Hepatocyte (in vitro differentiated cells): ENCODE data around the gene MUC5B. TPM values are rescaled to one million over a fixed set of nuclear protein-coding genes. Genes with fewer than 3 reads are reported as not detected.

ENCODE experiments used
- DNase-seq: peaks from one replicate; pipeline ENCODE4 v3.0.0-alpha.2; 2016; ENCODE audit warnings: low spot score
- H2AFZ ChIP-seq: fragments of 200-600 bp; sonication (generic); 2 replicates; pipeline ENCODE4 v1.6.0; 2016; ENCODE audit warnings: antibody characterized with exemption, mild to moderate bottlenecking
- H3K27ac ChIP-seq: fragments of 200-600 bp; sonication (generic); 2 replicates; pipeline ENCODE4 v1.5.1; 2016; ENCODE audit warnings: mild to moderate bottlenecking
- H3K27me3 ChIP-seq: fragments of 200-600 bp; sonication (generic); 2 replicates; pipeline ENCODE4 v1.6.1; 2016
- H3K36me3 ChIP-seq: fragments of 200-600 bp; sonication (generic); replicated peaks from 2 replicates; pipeline ENCODE4 v1.5.1; 2016; ENCODE audit warnings: low read depth; ENCODE audit not compliant: insufficient read depth
- H3K4me1 ChIP-seq: fragments of 200-600 bp; sonication (generic); 2 replicates; pipeline ENCODE4 v1.5.1; 2016; ENCODE audit warnings: mild to moderate bottlenecking, moderate library complexity; ENCODE audit not compliant: insufficient read depth
- H3K4me2 ChIP-seq: fragments of 200-600 bp; sonication (generic); 2 replicates; pipeline ENCODE4 v1.6.0; 2016
- H3K4me3 ChIP-seq: fragments of 200-600 bp; sonication (generic); 2 replicates; pipeline ENCODE4 v1.5.1; 2016; ENCODE audit warnings: mild to moderate bottlenecking
- H3K79me2 ChIP-seq: fragments of 200-600 bp; sonication (generic); 2 replicates; pipeline ENCODE4 v1.6.0; 2017; ENCODE audit warnings: mild to moderate bottlenecking
- H3K9me2 ChIP-seq: fragments of 200-600 bp; sonication (generic); replicated peaks from 2 replicates; pipeline ENCODE4 v1.6.0; 2017; ENCODE audit warnings: mild to moderate bottlenecking; ENCODE audit not compliant: insufficient read depth
- H3K9me3 ChIP-seq: fragments of 200-600 bp; sonication (generic); 2 replicates; pipeline ENCODE4 v1.5.1; 2016; ENCODE audit warnings: low read depth, mild to moderate bottlenecking
- H4K20me1 ChIP-seq: fragments of 200-600 bp; sonication (generic); 2 replicates; pipeline ENCODE4 v1.6.0; 2016; ENCODE audit warnings: mild to moderate bottlenecking; ENCODE audit not compliant: insufficient read depth, poor library complexity, severe bottlenecking
- EZH2 ChIP-seq: fragments of 200-600 bp; sonication (generic); IDR thresholded peaks from 2 replicates; pipeline ENCODE4 v1.6.1; 2016; ENCODE audit warnings: antibody characterized with exemption, mild to moderate bottlenecking, borderline replicate concordance
- EZH2phosphoT487 ChIP-seq: fragments of 200-600 bp; sonication (generic); IDR thresholded peaks from one replicate; pipeline ENCODE4 v1.6.1; 2018; ENCODE audit warnings: antibody characterized with exemption, mild to moderate bottlenecking, low read depth, moderate library complexity; ENCODE audit not compliant: unreplicated experiment, severe bottlenecking
- WGBS: methylation state at CpG from one replicate; pipeline ENCODE4 v1.1.6; 2016; ENCODE audit warnings: low lambda C conversion rate; ENCODE audit errors: missing lambda C conversion rate; 5-methylcytosine and 5-hydroxymethylcytosine counted together
- polyA plus RNA-seq: library from polyadenylated mRNA; unstranded; fragments of >200 nt; fragmentation: Nextera tagmentation; extraction: Ambion mirVana; gene quantifications from 2 replicates; pipeline ENCODE4 v1.2.1, GENCODE V29; 2016
- total RNA-seq: library from RNA; depleted of rRNA; stranded (reverse); fragments of >200 nt; gene quantifications from 2 replicates; pipeline ENCODE4 v1.2.3, GENCODE V29; 2014
- TF ChIP-seq, protein P1 (sequence below): fragments of 200-600 bp; sonication (generic); IDR thresholded peaks from 2 replicates; pipeline ENCODE4 v1.5.1; 2016; ENCODE audit warnings: antibody characterized with exemption, mild to moderate bottlenecking; ENCODE audit not compliant: poor library complexity

Gene MUC5B
- total and polyA plus RNA-seq, 2 experiments from 2014 or later: 0.07 to 0.15 TPM

- DNase-seq: no peak
- H3K36me3 ChIP-seq: no peaks in the 10 kb centered on the region
- no peak overlapping the region for H2AFZ ChIP-seq
- no peaks in the 10 kb centered on the region for H3K27me3 ChIP-seq
- peak overlapping the region; percentile 94 for H3K27ac ChIP-seq
- no peaks in the 10 kb centered on the region for H3K9me3 ChIP-seq
- TF ChIP-seq, protein P1, sequence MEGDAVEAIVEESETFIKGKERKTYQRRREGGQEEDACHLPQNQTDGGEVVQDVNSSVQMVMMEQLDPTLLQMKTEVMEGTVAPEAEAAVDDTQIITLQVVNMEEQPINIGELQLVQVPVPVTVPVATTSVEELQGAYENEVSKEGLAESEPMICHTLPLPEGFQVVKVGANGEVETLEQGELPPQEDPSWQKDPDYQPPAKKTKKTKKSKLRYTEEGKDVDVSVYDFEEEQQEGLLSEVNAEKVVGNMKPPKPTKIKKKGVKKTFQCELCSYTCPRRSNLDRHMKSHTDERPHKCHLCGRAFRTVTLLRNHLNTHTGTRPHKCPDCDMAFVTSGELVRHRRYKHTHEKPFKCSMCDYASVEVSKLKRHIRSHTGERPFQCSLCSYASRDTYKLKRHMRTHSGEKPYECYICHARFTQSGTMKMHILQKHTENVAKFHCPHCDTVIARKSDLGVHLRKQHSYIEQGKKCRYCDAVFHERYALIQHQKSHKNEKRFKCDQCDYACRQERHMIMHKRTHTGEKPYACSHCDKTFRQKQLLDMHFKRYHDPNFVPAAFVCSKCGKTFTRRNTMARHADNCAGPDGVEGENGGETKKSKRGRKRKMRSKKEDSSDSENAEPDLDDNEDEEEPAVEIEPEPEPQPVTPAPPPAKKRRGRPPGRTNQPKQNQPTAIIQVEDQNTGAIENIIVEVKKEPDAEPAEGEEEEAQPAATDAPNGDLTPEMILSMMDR: no peak
- TF ChIP-seq EZH2 (no peak), EZH2phosphoT487 (no peak)
- peaks cover 67% of the 10 kb centered on the region for H3K4me1 ChIP-seq
- no peak overlapping the region for H3K4me3 ChIP-seq
- H3K79me2 ChIP-seq: peaks cover 93% of the 10 kb centered on the region
- WGBS: 73% methylated on average over 16 of the region's 17 CpGs
- H4K20me1 ChIP-seq: peaks cover 88% of the 10 kb centered on the region
- H3K9me2 ChIP-seq: no peaks in the 10 kb centered on the region
- peak overlapping the region; percentile 93 for H3K4me2 ChIP-seq
Measured at GRCh38 chr11:1302461-1303125, 79.7 kb downstream of the MUC5B start.

GRCh38 chr11:1303126-1303821 lies 80.4 kb downstream of the MUC5B start:
- no peaks in the 10 kb centered on the region for H3K9me3 ChIP-seq
- H3K27ac ChIP-seq: peak overlapping the region; percentile 94
- TF ChIP-seq EZH2: no peak
- TF ChIP-seq, protein P1: peak; percentile 14
- no peaks in the 10 kb centered on the region for H3K27me3 ChIP-seq
- peaks cover 93% of the 10 kb centered on the region for H3K79me2 ChIP-seq
- WGBS: 88% methylated on average over 25 of the region's 25 CpGs
- no peaks in the 10 kb centered on the region for H3K9me2 ChIP-seq
- H3K4me2 ChIP-seq: peak overlapping the region; percentile 93
- H2AFZ ChIP-seq: no peak overlapping the region
- DNase-seq: peak; percentile 4
- H3K36me3 ChIP-seq: no peaks in the 10 kb centered on the region
- no peak overlapping the region for H3K4me3 ChIP-seq
- H4K20me1 ChIP-seq: peaks cover 88% of the 10 kb centered on the region
- peaks cover 67% of the 10 kb centered on the region for H3K4me1 ChIP-seq

DNA sequence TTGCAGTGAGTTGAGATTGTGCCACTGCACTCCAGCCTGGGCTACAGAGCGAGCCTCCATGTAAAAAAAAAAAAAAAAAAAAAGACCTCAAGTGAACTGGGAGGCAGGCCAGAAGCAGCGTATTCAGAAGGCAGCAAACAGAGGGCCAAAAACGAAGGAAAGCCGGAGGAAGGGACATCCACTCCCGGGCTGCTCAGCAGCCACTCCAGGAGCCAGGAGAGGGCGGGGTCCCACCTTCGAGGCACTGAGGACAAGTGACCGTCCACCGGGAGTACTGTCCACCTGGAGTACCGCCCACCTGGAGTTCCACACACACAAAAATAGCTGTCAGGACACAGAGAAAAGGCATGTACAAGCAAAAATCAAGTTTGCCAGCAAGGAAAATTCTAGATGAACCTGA lies 81.1 kb downstream of the MUC5B start:
- no peak for TF ChIP-seq EZH2phosphoT487
- TF ChIP-seq, protein P1: no peak
- TF ChIP-seq EZH2: no peak
- Histone ChIP-seq H4K20me1 (peaks cover 85% of the 10 kb centered on the region), H3K4me2 (peak overlapping the region; percentile 93), H3K9me3 (no peaks in the 10 kb centered on the region), H3K4me1 (peaks cover 63% of the 10 kb centered on the region), H3K79me2 (peaks cover 93% of the 10 kb centered on the region), H3K27ac (peak overlapping the region; percentile 94), H3K27me3 (no peaks in the 10 kb centered on the region), H3K4me3 (no peak overlapping the region), H3K36me3 (no peaks in the 10 kb centered on the region), H3K9me2 (no peaks in the 10 kb centered on the region), H2AFZ (no peak overlapping the region)
- WGBS: 71% methylated on average over 10 of the region's 10 CpGs
- DNase-seq: peak; percentile 18
